B cell (primary cell): ENCODE measurements around the gene PHKA2.

Experiments used
- CTCF ChIP-seq: fragments of 200-600 bp; IDR thresholded peaks from one replicate; pipeline ENCODE4 v1.8.0; 2022; ENCODE audit warnings: antibody characterized with exemption, mild to moderate bottlenecking
- EZH2 ChIP-seq: IDR thresholded peaks from 2 replicates; pipeline ENCODE4 v1.6.1; 2012; ENCODE audit warnings: borderline replicate concordance, low read depth, mild to moderate bottlenecking, moderate library complexity, low read length; ENCODE audit not compliant: insufficient read depth, poor library complexity, severe bottlenecking

- TF ChIP-seq EZH2 (no peak), CTCF (no peak)
These were observed 12.6 kb upstream of the PHKA2 start for GRCh38 chrX:18996536-18996935.
